Ovary (tissue), 10 donors: Measurements from ENCODE around the gene LYSMD4. TPM values are rescaled to one million over a fixed set of nuclear protein-coding genes. Genes with fewer than 3 reads are reported as not detected.
"Not testable (repeated sequence)": the region's sequence is repeated elsewhere in the genome, so short reads cannot be mapped to it uniquely, and the experiment has no call there.

ENCODE experiments used
- DNase-seq, 5 donors: peaks; one replicate each; pipeline ENCODE4 v3.0.0-alpha.2; 2019 to 2020
- H3K27ac ChIP-seq, 2 donors: fragments of 200-600 bp; one replicate each; pipeline versions ENCODE4 v1.5.1 to v1.8.0; 2019 to 2022
- H3K27me3 ChIP-seq: fragments of 200-600 bp; one replicate; pipeline ENCODE4 v1.8.0; 2022
- H3K36me3 ChIP-seq: fragments of 200-600 bp; sonication (generic); one replicate; pipeline ENCODE4 v1.5.1; 2019
- H3K4me1 ChIP-seq: one replicate; pipeline ENCODE4 v1.8.1; 2013; ENCODE audit warnings: mild to moderate bottlenecking, moderate library complexity; ENCODE audit not compliant: insufficient read depth
- H3K4me3 ChIP-seq: fragments of 200-600 bp; sonication (generic); one replicate; pipeline ENCODE4 v1.5.1; 2017
- H3K9me3 ChIP-seq, 2 donors: fragments of 200-600 bp in 1 of 2; sonication (generic) in 1 of 2; one replicate each; pipeline versions ENCODE4 v1.5.1 to v1.8.1; 2013 to 2019; ENCODE audit warnings: mild to moderate bottlenecking in 1 of 2, moderate library complexity in 1 of 2
- EP300 ChIP-seq: sonication (generic); formaldehyde crosslinking; IDR thresholded peaks from one replicate; pipeline ENCODE4 v1.6.1; 2017; ENCODE audit warnings: antibody characterized with exemption
- POLR2A ChIP-seq: fragments of 450-650 bp; IDR thresholded peaks from one replicate; pipeline ENCODE4 v1.6.1; 2017; ENCODE audit warnings: antibody characterized with exemption, mild to moderate bottlenecking, moderate library complexity
- WGBS, 3 donors: extraction: QIAGEN DNeasy Blood & Tissue Kit in 1 of 3; methylation state at CpG; one replicate each; pipeline versions ENCODE4 v1.1.5 to v1.1.7; 2013 to 2017; 5-methylcytosine and 5-hydroxymethylcytosine counted together
- intact Hi-C, 4 donors: fragments of 100-400 bp; cut with DNase I; formaldehyde crosslinking; loops; one replicate each; pipeline versions ENCODE4 v1.11.0 to v1.15.1; 2022 to 2023
- long read RNA-seq, 3 donors: library from polyadenylated mRNA in 2 of 3; unstranded in 2 of 3; transcript quantifications; one replicate each; pipeline ENCODE4 v2.0.0 and lab custom pipeline, GENCODE V29; 2021 to 2026
- polyA plus RNA-seq, 2 donors: library from polyadenylated mRNA; stranded (reverse); fragments of 200-250 nt in 1 of 2; fragments of 350-450 nt in 1 of 2; fragmentation: Illumina TruSeq in 1 of 2; extraction: RNeasy Lipid Tissue Mini Kit (QIAGEN cat#74804) in 1 of 2; gene quantifications; one replicate each; pipeline ENCODE4 v1.2.3, GENCODE V29; 2013 to 2014
- total RNA-seq, 7 donors: library from RNA; depleted of rRNA in 2 of 7; stranded (reverse); fragments of >200 nt in 2 of 7; fragmentation: NEBNext Ultra II Directional in 3 of 7; extraction: Animal tissue kit (Norgen Biotek cat#: 25700) in 3 of 7; gene quantifications; one replicate each; pipeline versions ENCODE4 v1.1.0 to v1.2.4, GENCODE V29; 2016 to 2023
- TF ChIP-seq, protein P1 (sequence below), 3 donors: fragments of 450-650 bp in 2 of 3; fragments of 200-600 bp in 1 of 3; IDR thresholded peaks; one replicate each; pipeline versions ENCODE4 v1.5.1 to v1.8.0; 2016 to 2022; ENCODE audit warnings: antibody characterized with exemption in 3 of 3, mild to moderate bottlenecking in 1 of 3
- donor health status: DM: no; HTN: no; CAD: no; lungs with moderate emphysema.
- donor health status: DM: no; HTN: no; CAD: no.
- donor health status: Bipolar disorder and iron deficiency.
- donor health status: DM: yes; HTN: yes; CAD: no.
- donor health status: DM: no; HTN: no; CAD: no.
- donor health status: DM: yes; HTN: yes; CAD: no.

Gene LYSMD4
- total RNA-seq = 10 to 100 TPM in 5 of 7 donors, 1 to 10 TPM in 2; 6.2 to 12.9 (median 10.3) TPM
- polyA plus RNA-seq = 1 to 10 TPM; 4.9 to 9.0 TPM
- long read RNA-seq, donor 1, transcript LYSMD4-210 (2 exons, 2,431 nt) = major isoform, 9 of 36 reads
- long read RNA-seq, donor 1, partial matches to known transcripts = 1 of 36 reads
- long read RNA-seq, donor 1, other reads (novel, unspliced or antisense) = 21 of 36 reads
- long read RNA-seq, donor 2, transcript LYSMD4-203 (1 exons, 2,122 nt) = major isoform, 22 of 27 reads
- long read RNA-seq, donor 2, partial matches to known transcripts = 0 of 27 reads
- long read RNA-seq, donor 2, other reads (novel, unspliced or antisense) = 0 of 27 reads
- long read RNA-seq, donor 3, partial matches to known transcripts = 1 of 28 reads
- long read RNA-seq, donor 3, other reads (novel, unspliced or antisense) = 20 of 28 reads

DNA sequence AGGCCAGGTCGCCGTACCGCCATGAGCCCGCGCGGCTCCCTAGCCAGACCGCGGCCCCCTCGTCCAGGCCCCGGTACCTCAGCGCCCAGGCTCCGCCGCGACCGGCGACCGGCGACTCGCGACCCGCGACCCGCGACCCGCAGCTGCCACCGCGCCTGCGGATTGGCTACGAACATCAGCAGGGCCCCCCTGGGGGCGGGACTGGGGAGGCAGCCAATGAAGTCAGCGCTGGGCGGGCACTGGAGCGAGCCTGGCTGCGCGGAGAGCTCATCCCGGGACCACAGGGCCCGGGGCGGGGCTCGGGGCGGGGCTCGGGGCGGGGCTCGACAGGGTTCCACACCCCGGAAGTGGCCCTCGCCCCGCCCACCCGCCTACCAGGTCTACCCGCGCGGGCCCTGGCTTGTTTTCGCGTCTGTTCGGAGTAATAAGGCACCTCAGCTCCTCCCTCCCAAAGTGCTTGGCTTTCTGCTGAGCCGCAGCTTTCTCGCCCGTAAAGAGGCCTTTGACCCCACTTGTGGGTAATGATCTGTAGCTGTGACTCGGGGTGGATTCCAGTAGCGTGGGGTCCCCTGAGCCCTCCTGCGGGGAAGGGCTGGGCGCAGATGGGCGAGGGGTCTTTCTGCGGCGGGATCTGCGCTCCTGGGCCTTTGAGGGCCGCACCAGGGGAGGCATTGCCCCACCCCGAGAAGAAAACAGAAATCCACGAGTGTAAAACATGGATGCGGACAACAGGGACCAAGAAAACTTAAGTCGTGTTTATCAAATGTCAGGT, at the start of gene LYSMD4:
LYSMD4 (minus strand) TSS at position 170 of the 772 bp plus-strand sequence. CDS start 1,438 bp downstream, outside the sequence.
- Histone ChIP-seq H3K4me1 (peaks cover 4% of the 10 kb centered on the region), H3K36me3 (no peaks in the 10 kb centered on the region), H3K4me3 (peak within 1 kb of the TSS; percentile 99), H3K9me3 (no peaks in the 10 kb centered on the region), H3K27me3 (no peaks in the 10 kb centered on the region), H3K27ac (peak within 1 kb of the TSS; percentile 84 to 90)
- peak; percentile 92 for TF ChIP-seq POLR2A
- TF ChIP-seq, protein P1, sequence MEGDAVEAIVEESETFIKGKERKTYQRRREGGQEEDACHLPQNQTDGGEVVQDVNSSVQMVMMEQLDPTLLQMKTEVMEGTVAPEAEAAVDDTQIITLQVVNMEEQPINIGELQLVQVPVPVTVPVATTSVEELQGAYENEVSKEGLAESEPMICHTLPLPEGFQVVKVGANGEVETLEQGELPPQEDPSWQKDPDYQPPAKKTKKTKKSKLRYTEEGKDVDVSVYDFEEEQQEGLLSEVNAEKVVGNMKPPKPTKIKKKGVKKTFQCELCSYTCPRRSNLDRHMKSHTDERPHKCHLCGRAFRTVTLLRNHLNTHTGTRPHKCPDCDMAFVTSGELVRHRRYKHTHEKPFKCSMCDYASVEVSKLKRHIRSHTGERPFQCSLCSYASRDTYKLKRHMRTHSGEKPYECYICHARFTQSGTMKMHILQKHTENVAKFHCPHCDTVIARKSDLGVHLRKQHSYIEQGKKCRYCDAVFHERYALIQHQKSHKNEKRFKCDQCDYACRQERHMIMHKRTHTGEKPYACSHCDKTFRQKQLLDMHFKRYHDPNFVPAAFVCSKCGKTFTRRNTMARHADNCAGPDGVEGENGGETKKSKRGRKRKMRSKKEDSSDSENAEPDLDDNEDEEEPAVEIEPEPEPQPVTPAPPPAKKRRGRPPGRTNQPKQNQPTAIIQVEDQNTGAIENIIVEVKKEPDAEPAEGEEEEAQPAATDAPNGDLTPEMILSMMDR (IDR thresholded peaks at IDR 0.05) = no peak
- 8 to 28% (median 10%) methylated on average over 18 to 69 of the region's 69 CpGs for WGBS, 3 donors
- peak; percentile 99 for DNase-seq
- intact Hi-C loops = no loop called here

DNA sequence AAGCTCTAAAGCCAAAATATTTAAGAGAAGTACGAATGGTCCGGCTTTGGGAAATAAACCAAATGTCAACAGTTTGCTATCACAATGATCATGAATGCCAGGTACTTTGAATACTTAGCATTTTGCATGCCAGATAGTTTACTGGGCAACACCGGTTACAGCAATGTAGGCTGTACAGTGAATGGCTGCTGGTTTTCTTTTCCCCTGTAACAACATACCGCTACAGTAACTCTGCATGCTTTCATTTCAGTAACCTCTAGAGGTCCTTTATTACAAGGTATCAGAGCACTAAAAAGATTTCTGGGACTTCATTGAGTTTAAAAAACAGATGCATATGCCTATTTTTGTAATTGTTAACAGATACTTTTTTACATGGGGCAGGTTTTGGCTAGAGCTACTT, 48.8 kb upstream of the LYSMD4 start:
- H3K4me1 ChIP-seq, H3K27me3 ChIP-seq, H3K27ac ChIP-seq, intact Hi-C loops, DNase-seq, H3K9me3 ChIP-seq, H3K4me3 ChIP-seq, H3K36me3 ChIP-seq: not testable (repeated sequence)
- 15 to 42% (median 21%) methylated on average over 2 to 4 of the region's 4 CpGs for WGBS, 3 donors

DNA sequence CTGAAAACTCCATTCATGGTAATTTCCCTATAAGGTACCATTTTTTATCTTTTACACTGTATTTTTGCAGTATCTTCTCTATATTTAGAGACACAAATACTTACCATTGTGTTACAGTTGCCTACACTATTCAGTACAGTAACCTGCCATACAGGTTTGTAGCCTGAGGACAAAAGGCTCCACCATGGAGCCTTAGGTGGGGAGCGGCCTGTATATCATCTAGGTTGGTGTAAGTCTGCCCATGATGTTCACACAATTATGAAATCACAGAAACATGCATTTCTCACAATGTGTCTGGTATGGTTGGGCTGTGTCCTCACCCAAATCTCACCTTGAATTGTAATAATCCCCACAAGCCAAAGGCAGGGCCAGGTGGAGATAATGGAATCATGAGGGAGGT, 43.9 kb upstream of the LYSMD4 start:
- intact Hi-C loops = no loop called here
- H3K27ac ChIP-seq = no peak overlapping the region
- TF ChIP-seq, protein P1 (IDR thresholded peaks at IDR 0.05) = no peak
- no peak for TF ChIP-seq EP300
- TF ChIP-seq POLR2A = no peak
- H3K36me3 ChIP-seq = no peaks in the 10 kb centered on the region
- H3K4me1 ChIP-seq = no peaks in the 10 kb centered on the region
- WGBS, 3 donors = 98 to 100% (median 100%) methylated on average over 1 of the region's 1 CpG
- no peaks in the 10 kb centered on the region for H3K27me3 ChIP-seq
- DNase-seq = no peak
- no peaks in the 10 kb centered on the region for H3K9me3 ChIP-seq
- H3K4me3 ChIP-seq = no peak overlapping the region

DNA sequence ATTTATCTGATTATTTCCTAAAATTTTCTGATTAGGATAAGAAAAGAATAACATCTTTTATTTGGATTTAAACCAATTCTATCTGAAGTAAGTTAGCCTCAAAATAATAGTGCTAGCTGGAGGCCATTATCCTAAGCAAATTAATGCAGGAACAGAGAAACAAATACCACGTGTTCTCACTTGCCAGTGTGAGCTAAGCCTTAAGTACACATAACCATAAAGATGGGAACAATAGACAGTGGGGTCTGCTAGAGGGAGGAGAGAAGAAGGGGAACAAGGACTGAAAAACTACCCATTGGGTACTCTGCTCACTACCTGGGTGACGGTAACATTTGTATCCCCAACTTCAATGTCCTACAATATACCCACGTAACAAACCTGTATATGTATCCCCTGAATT, 31.3 kb upstream of the LYSMD4 start:
- no peak overlapping the region for H3K4me3 ChIP-seq
- no peaks in the 10 kb centered on the region for H3K36me3 ChIP-seq
- intact Hi-C loops = no loop called here
- no peaks in the 10 kb centered on the region for H3K4me1 ChIP-seq
- H3K27me3 ChIP-seq = no peaks in the 10 kb centered on the region
- DNase-seq = no peak
- TF ChIP-seq POLR2A (no peak), EP300 (no peak)
- TF ChIP-seq, protein P1 (IDR thresholded peaks at IDR 0.05) = no peak
- WGBS, 3 donors = 76 to 78% (median 76%) methylated on average over 3 of the region's 3 CpGs
- H3K9me3 ChIP-seq = no peaks in the 10 kb centered on the region
- H3K27ac ChIP-seq = no peak overlapping the region

DNA sequence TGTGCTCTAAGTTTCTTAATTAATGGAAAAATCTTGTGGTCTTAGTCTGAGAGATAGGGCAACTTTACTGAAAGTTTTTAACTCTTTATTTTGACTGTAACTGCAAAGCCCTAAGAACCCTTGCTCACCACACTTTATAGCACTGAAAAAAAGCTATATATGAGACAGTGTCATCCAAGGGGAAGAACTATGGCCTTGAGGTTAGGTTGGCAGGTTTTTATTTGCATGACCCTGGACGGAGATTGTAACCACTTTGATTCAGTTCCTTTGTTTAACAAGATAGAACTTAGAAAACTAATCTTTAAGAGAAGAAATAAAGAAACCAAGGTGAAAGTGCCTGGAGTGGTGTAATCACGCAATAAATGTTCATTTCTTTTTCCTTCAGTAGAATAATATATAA, 30.6 kb upstream of the LYSMD4 start:
- intact Hi-C loops = no loop called here
- TF ChIP-seq, protein P1 (IDR thresholded peaks at IDR 0.05) = no peak
- TF ChIP-seq POLR2A (no peak), EP300 (no peak)

More for the DNA sequence above, 30.6 kb upstream of the LYSMD4 start:
- WGBS, 3 donors = 77 to 83% (median 79%) methylated on average over 2 of the region's 2 CpGs
- DNase-seq = no peak
- Histone ChIP-seq H3K4me3 (no peak overlapping the region), H3K4me1 (no peaks in the 10 kb centered on the region), H3K36me3 (no peaks in the 10 kb centered on the region), H3K27me3 (no peaks in the 10 kb centered on the region), H3K9me3 (no peaks in the 10 kb centered on the region), H3K27ac (no peak overlapping the region)
